BLaER1 (cell line): Measurements from ENCODE around the gene NHLH1.

ENCODE experiments used
- H3K27ac ChIP-seq: shearing (Covaris generic); formaldehyde crosslinking; 2 replicates; pipeline ENCODE4 v1.8.1; 2022
- H3K27me3 ChIP-seq: shearing (Covaris generic); formaldehyde crosslinking; 2 replicates; pipeline ENCODE4 v1.8.1; 2022
- H3K36me3 ChIP-seq: shearing (Covaris generic); formaldehyde crosslinking; 2 replicates; pipeline ENCODE4 v1.8.1; 2022
- H3K4me1 ChIP-seq: shearing (Covaris generic); formaldehyde crosslinking; 2 replicates; pipeline ENCODE4 v1.8.1; 2022
- H3K4me2 ChIP-seq: shearing (Covaris generic); formaldehyde crosslinking; 2 replicates; pipeline ENCODE4 v1.8.1; 2022
- H3K4me3 ChIP-seq: shearing (Covaris generic); formaldehyde crosslinking; 2 replicates; pipeline ENCODE4 v1.8.1; 2022
- H3K9ac ChIP-seq: shearing (Covaris generic); formaldehyde crosslinking; 2 replicates; pipeline ENCODE4 v1.8.1; 2022
- H3K9me3 ChIP-seq: shearing (Covaris generic); formaldehyde crosslinking; 2 replicates; pipeline ENCODE4 v1.8.1; 2022
- H4K20me1 ChIP-seq: shearing (Covaris generic); formaldehyde crosslinking; 2 replicates; pipeline ENCODE4 v1.8.1; 2022
- Cebpa-rat ChIP-seq: shearing (Covaris generic); IDR thresholded peaks from 2 replicates; pipeline ENCODE4 v1.8.1; 2022

NHLH1 gene

GRCh38 chr1:160406131-160406968 is 39.5 kb downstream of the NHLH1 start:
- TF ChIP-seq Cebpa-rat: no peak
- no peaks in the 10 kb centered on the region for H3K27me3 ChIP-seq
- H4K20me1 ChIP-seq: peaks cover 37% of the 10 kb centered on the region
- H3K4me3 ChIP-seq: no peak overlapping the region
- peaks cover 63% of the 10 kb centered on the region for H3K4me1 ChIP-seq
- H3K27ac ChIP-seq: no peak overlapping the region
- no peak overlapping the region for H3K4me2 ChIP-seq
- peaks cover 15% of the 10 kb centered on the region; the same call in 1 of the 2 replicates for H3K36me3 ChIP-seq
- no peaks in the 10 kb centered on the region for H3K9me3 ChIP-seq
- no peak overlapping the region for H3K9ac ChIP-seq

GRCh38 chr1:160407839-160408801 is 41.2 kb downstream of the NHLH1 start:
- Histone ChIP-seq H3K9me3 (no peaks in the 10 kb centered on the region), H3K4me2 (no peak overlapping the region), H3K4me1 (peaks cover 57% of the 10 kb centered on the region), H3K4me3 (no peak overlapping the region), H4K20me1 (peaks cover 40% of the 10 kb centered on the region), H3K9ac (no peak overlapping the region), H3K36me3 (peaks cover 21% of the 10 kb centered on the region), H3K27me3 (no peaks in the 10 kb centered on the region), H3K27ac (no peak overlapping the region)
- TF ChIP-seq Cebpa-rat: no peak

- Histone ChIP-seq H3K9ac (no peak overlapping the region), H3K27ac (peak overlapping the region; percentile 3; the same call in 1 of the 2 replicates)
Measured at GRCh38 chr1:160408864-160409263, 42.0 kb downstream of the NHLH1 start.

GRCh38 chr1:160409486-160409885 is 42.6 kb downstream of the NHLH1 start:
- H4K20me1 ChIP-seq: peaks cover 40% of the 10 kb centered on the region
- H3K27me3 ChIP-seq: no peaks in the 10 kb centered on the region
- no peak overlapping the region for H3K9ac ChIP-seq
- H3K4me3 ChIP-seq: no peak overlapping the region
- peak overlapping the region; percentile 24 for H3K4me2 ChIP-seq
- peaks cover 21% of the 10 kb centered on the region for H3K36me3 ChIP-seq
- TF ChIP-seq Cebpa-rat: no peak
- no peaks in the 10 kb centered on the region for H3K9me3 ChIP-seq
- peak overlapping the region; percentile 3; the same call in 1 of the 2 replicates for H3K27ac ChIP-seq
- H3K4me1 ChIP-seq: peaks cover 43% of the 10 kb centered on the region

More at GRCh38 chr1:160408864-160409263, 42.0 kb downstream of the NHLH1 start:
- Histone ChIP-seq H3K36me3 (peaks cover 21% of the 10 kb centered on the region), H3K4me3 (no peak overlapping the region), H3K27me3 (no peaks in the 10 kb centered on the region), H3K4me1 (peaks cover 50% of the 10 kb centered on the region), H4K20me1 (peaks cover 40% of the 10 kb centered on the region), H3K4me2 (peak overlapping the region; percentile 24), H3K9me3 (no peaks in the 10 kb centered on the region)
- no peak for TF ChIP-seq Cebpa-rat

- Histone ChIP-seq H3K4me1 (peaks cover 38% of the 10 kb centered on the region), H3K4me2 (no peak overlapping the region), H3K36me3 (peaks cover 28% of the 10 kb centered on the region), H3K27me3 (no peaks in the 10 kb centered on the region), H3K9me3 (no peaks in the 10 kb centered on the region), H3K9ac (no peak overlapping the region), H3K27ac (no peak overlapping the region), H4K20me1 (peaks cover 40% of the 10 kb centered on the region), H3K4me3 (no peak overlapping the region)
- no peak for TF ChIP-seq Cebpa-rat
Measured at GRCh38 chr1:160410406-160411005, 43.6 kb downstream of the NHLH1 start.

- Histone ChIP-seq H3K9me3 (no peaks in the 10 kb centered on the region), H3K4me3 (no peak overlapping the region), H3K9ac (no peak overlapping the region), H3K36me3 (peaks cover 37% of the 10 kb centered on the region), H3K4me2 (0 out of 2 replicates have a peak overlapping the region, but pooled peaks have one; percentile 5), H3K4me1 (peaks cover 38% of the 10 kb centered on the region), H3K27me3 (no peaks in the 10 kb centered on the region), H4K20me1 (peaks cover 31% of the 10 kb centered on the region), H3K27ac (no peak overlapping the region)
- no peak for TF ChIP-seq Cebpa-rat
Measured at GRCh38 chr1:160411271-160412027, 44.6 kb downstream of the NHLH1 start.

GRCh38 chr1:160412028-160412362 is 45.1 kb downstream of the NHLH1 start:
- Histone ChIP-seq H4K20me1 (peaks cover 31% of the 10 kb centered on the region), H3K9me3 (no peaks in the 10 kb centered on the region), H3K27me3 (no peaks in the 10 kb centered on the region), H3K36me3 (peaks cover 43% of the 10 kb centered on the region), H3K4me2 (no peak overlapping the region), H3K4me3 (no peak overlapping the region), H3K4me1 (peaks cover 38% of the 10 kb centered on the region), H3K27ac (no peak overlapping the region), H3K9ac (no peak overlapping the region)
- TF ChIP-seq Cebpa-rat: no peak

- Histone ChIP-seq H3K4me3 (no peak overlapping the region), H3K9ac (no peak overlapping the region), H3K27me3 (no peaks in the 10 kb centered on the region), H3K27ac (no peak overlapping the region), H3K9me3 (no peaks in the 10 kb centered on the region), H4K20me1 (peaks cover 18% of the 10 kb centered on the region; the same call in 1 of the 2 replicates), H3K36me3 (peaks cover 52% of the 10 kb centered on the region), H3K4me1 (peaks cover 33% of the 10 kb centered on the region), H3K4me2 (no peak overlapping the region)
- TF ChIP-seq Cebpa-rat: no peak
Measured at GRCh38 chr1:160413716-160414115, 46.8 kb downstream of the NHLH1 start.

GRCh38 chr1:160414881-160415280 is 48.0 kb downstream of the NHLH1 start:
- Histone ChIP-seq H3K27me3 (no peaks in the 10 kb centered on the region), H3K4me3 (no peak overlapping the region), H3K9ac (no peak overlapping the region), H3K4me2 (no peak overlapping the region), H4K20me1 (peaks cover 7% of the 10 kb centered on the region; the same call in 1 of the 2 replicates), H3K27ac (no peak overlapping the region), H3K9me3 (no peaks in the 10 kb centered on the region), H3K4me1 (peaks cover 21% of the 10 kb centered on the region), H3K36me3 (peaks cover 64% of the 10 kb centered on the region)
- TF ChIP-seq Cebpa-rat: no peak
